SJSA1 (cell line): ENCODE results near the gene KLHL17. TPM values are rescaled to one million over a fixed set of nuclear protein-coding genes. Genes with fewer than 3 reads are reported as not detected.
A peak's percentile ranks its signal among the peaks of the same experiment; 100 is the strongest.
"Not testable (repeated sequence)": the region's sequence is repeated elsewhere in the genome, so short reads cannot be mapped to it uniquely, and the experiment has no call there.

Source experiments
- DNase-seq, 2 experiments: peaks; one replicate each; pipeline ENCODE4 v3.0.0-alpha.2; 2015 to 2020; ENCODE audit warnings: low spot score in 2 of 2, low read depth in 1 of 2
- H3K27ac ChIP-seq: fragments of 250-450 bp; sonication (Bioruptor Pico); 2 replicates; pipeline ENCODE4 v1.5.1; 2020; ENCODE audit warnings: mild to moderate bottlenecking, moderate library complexity
- H3K27me3 ChIP-seq: fragments of 250-450 bp; sonication (Bioruptor Pico); replicated peaks from 2 replicates; pipeline ENCODE4 v1.5.1; 2020; ENCODE audit warnings: mild to moderate bottlenecking, moderate library complexity
- H3K36me3 ChIP-seq: fragments of 250-450 bp; sonication (Bioruptor Pico); 2 replicates; pipeline ENCODE4 v1.5.1; 2020; ENCODE audit warnings: mild to moderate bottlenecking
- H3K4me1 ChIP-seq: fragments of 250-450 bp; sonication (Bioruptor Pico); replicated peaks from 2 replicates; pipeline ENCODE4 v1.6.1; 2021; ENCODE audit warnings: mild to moderate bottlenecking
- H3K4me3 ChIP-seq: fragments of 250-450 bp; sonication (Bioruptor Pico); 2 replicates; pipeline ENCODE4 v1.5.1; 2020; ENCODE audit warnings: mild to moderate bottlenecking
- H3K9me3 ChIP-seq: fragments of 250-450 bp; sonication (Bioruptor Pico); replicated peaks from 2 replicates; pipeline ENCODE4 v1.5.1; 2020; ENCODE audit warnings: mild to moderate bottlenecking
- total RNA-seq: library from RNA; depleted of rRNA; stranded (reverse); fragments of >200 nt; shearing (Covaris generic); gene quantifications from 2 replicates; pipeline ENCODE4 v1.2.3, GENCODE V29; 2014

Gene KLHL17
- total RNA-seq, 1 experiment from 2014 or later: 7.2 TPM

DNA sequence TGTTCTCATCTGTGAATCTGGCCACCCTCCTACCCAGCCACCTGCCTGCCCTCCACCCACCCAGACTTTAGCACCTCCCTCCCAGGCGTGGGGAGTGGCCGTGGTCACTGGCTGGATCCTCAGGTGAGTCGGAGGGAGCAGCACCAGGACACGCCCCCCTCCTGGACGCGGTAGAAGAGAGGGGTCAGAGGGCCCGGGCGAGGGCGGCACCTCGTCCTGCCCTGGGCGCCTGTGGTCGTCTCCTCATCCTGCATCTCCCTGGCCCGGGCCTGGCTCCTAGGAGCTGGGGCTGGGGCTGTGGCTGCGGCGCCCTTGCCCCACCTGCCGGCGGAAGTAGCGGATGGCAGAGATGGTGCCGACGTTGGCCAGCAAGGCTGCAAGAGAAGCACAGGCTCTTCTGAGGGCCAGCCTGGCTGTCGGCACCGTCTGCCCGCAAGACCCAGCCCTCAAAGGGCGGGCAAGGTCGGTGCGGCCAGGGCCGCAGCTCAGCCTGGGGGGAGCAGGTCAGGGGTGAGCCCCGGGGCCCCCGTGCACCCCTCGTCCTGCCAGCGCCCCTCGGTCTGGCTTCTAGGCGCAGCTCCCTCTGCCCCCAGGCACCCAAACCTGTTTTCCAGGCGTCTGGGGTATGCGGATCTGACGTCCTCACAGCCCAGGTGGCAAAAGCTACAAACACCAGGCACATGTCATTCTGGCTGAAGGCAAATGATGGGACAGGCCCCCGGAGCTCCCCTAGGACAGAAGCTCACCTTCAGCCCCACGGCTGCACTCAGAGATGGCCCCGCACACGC, 15.7 kb downstream of the KLHL17 start:
- peaks cover 10% of the 10 kb centered on the region for H3K4me1 ChIP-seq
- H3K36me3 ChIP-seq: no peaks in the 10 kb centered on the region
- H3K27ac ChIP-seq: no peak overlapping the region
- DNase-seq: peak; percentile 76 to 83
- H3K9me3 ChIP-seq: no peaks in the 10 kb centered on the region; the same call in 1 of the 2 replicates
- peak overlapping the region; percentile 27 for H3K4me3 ChIP-seq
- peaks cover 11% of the 10 kb centered on the region for H3K27me3 ChIP-seq

DNA sequence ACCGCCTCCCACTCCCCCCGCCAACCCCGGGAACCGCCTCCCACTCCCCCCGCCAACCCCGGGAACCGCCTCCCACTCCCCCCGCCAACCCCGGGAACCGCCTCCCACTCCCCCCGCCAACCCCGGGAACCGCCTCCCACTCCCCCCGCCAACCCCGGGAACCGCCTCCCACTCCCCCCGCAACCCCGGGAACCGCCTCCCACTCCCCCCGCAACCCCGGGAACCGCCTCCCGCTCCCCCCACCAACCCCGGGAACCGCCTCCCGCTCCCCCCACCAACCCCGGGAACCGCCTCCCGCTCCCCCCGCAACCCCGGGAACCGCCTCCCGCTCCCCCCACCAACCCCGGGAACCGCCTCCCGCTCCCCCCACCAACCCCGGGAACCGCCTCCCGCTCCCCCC, 16.4 kb downstream of the KLHL17 start:
- not testable (repeated sequence) for H3K27me3 ChIP-seq, DNase-seq

DNA sequence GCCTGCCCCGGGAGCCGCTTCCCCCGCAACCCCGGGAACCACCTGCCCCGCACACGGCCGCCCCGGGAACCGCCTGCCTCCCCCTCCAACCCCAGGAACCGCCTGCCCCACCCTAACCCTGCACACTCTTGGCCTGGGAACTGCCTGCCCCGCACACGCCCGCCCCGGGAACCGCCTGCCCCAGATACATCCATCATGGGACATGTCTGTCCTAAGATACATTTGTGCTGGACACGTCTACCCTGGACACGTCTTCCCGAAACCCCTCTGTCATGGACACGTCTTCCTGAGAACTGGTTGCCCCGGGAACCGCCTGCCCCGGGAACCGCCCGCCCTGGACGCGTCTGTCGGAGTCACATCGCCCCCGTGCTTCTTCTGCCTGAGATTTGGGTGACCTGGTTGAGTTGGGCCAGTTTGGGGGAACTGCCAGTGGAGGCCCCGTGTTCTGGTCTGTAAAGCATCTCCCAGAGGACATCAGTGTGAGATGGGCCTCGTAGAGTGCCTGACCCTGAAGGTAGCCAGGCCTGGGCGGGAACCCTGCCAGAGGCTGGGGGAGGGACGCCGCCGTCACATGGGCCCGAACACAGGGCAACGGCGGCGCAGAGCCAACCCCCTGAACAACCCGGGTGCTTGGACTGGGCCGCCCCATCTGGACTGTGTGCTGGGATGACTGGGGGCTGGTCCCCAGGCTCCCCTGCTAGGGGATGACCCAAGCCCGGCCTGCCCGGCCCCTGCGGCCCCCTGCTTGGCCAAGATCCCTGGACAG, 17.9 kb downstream of the KLHL17 start:
- Histone ChIP-seq H3K27ac (no peak overlapping the region), H3K27me3 (peaks cover 12% of the 10 kb centered on the region), H3K4me3 (no peak overlapping the region), H3K36me3 (no peaks in the 10 kb centered on the region), H3K4me1 (peaks cover 13% of the 10 kb centered on the region), H3K9me3 (no peaks in the 10 kb centered on the region; the same call in 1 of the 2 replicates)
- DNase-seq: no peak

More for the DNA sequence above, 16.4 kb downstream of the KLHL17 start:
- not testable (repeated sequence) for H3K4me3 ChIP-seq, H3K4me1 ChIP-seq, H3K36me3 ChIP-seq, H3K9me3 ChIP-seq, H3K27ac ChIP-seq

DNA sequence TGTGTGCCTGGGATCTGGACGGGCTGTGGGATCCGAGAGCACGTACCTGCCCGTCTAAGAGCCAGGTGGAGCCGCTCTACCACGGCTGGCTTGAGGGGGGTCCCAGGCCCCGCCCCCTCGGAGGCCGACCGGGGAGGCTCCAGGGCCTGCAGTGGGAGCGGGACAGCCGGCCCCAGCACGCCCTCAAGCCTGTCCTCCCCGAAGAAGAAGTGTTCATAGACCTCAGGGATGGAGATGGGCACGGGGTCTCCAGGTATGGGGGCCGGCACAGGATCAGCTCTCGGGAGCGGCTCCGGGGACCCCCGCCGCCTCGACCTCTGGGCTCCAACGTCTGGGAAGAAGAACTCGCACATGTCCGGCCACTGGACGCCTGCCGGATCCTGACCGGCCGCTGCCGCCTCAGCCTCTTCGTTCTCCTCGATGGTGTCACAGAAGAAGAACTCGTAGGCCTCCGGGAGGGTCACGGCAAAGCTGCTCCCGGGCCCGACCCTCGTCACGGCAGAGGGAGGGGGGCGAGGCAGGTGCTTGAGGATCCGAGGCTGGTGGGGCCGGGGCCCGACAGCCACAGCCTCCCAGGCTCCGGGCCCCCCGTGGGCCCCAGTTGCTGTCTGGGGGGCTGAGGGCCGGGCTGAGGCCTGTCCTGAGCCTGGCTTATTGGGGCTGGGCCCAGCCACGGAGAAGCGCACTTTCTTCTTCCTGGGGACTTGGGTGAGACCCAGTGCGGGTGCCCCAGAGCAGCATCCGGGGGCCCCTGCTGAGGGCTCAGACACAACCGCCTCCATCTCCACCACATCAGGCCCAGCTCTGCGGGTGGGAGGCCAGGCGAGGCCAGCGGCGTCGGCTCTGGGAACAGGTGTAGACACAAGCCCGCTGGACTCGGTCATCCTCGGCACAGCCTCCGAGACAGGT, 18.7 kb downstream of the KLHL17 start:
- no peak overlapping the region for H3K27ac ChIP-seq
- peaks cover 17% of the 10 kb centered on the region for H3K4me1 ChIP-seq
- no peaks in the 10 kb centered on the region; the same call in 1 of the 2 replicates for H3K9me3 ChIP-seq
- no peaks in the 10 kb centered on the region for H3K36me3 ChIP-seq
- peaks cover 19% of the 10 kb centered on the region for H3K27me3 ChIP-seq
- DNase-seq: no peak
- H3K4me3 ChIP-seq: no peak overlapping the region

DNA sequence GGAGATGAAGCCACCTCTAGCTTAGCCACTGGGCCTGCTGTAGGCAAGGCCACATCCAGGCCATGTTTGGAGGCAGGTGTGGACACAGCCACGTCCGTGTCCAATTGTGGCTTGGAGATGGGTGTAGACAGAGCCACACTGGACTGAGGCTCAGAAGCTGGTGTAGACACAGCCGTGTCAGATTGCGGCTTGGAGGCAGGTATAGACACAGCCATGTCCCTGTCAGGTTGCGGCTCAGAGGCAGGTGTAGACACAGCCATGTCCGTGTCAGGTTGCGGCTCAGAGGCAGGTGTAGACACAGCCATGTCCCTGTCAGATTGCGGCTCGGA, 19.3 kb downstream of the KLHL17 start:
- Histone ChIP-seq H3K4me3 (no peak overlapping the region), H3K4me1 (peaks cover 17% of the 10 kb centered on the region), H3K27ac (no peak overlapping the region), H3K9me3 (no peaks in the 10 kb centered on the region; the same call in 1 of the 2 replicates), H3K27me3 (peaks cover 21% of the 10 kb centered on the region), H3K36me3 (no peaks in the 10 kb centered on the region)
- no peak for DNase-seq

DNA sequence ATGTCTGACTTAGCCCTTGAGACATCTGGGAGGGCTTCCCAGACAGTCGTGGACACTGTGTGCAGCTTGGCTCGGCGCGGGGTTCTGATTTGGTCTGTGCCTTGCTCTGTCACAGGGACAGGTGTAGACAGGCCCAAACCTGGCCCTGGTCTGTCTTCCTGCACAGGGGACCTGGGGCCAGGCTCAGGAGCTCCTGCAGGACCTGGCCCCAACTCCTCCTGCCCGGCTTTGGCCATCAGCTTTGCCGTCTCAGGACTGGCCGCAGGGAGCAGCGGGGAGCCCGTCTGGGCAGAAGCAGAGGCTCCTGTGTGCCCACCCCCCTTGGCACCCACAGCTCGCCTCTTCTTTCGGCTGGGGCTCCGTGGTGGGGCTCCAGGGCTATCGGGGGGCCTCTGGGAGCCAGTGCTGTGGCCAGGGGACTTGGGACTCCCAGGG, 19.8 kb downstream of the KLHL17 start:
- Histone ChIP-seq H3K27ac (no peak overlapping the region), H3K36me3 (no peaks in the 10 kb centered on the region), H3K27me3 (peaks cover 23% of the 10 kb centered on the region), H3K9me3 (no peaks in the 10 kb centered on the region; the same call in 1 of the 2 replicates), H3K4me1 (peaks cover 17% of the 10 kb centered on the region), H3K4me3 (no peak overlapping the region)
- no peak for DNase-seq

DNA sequence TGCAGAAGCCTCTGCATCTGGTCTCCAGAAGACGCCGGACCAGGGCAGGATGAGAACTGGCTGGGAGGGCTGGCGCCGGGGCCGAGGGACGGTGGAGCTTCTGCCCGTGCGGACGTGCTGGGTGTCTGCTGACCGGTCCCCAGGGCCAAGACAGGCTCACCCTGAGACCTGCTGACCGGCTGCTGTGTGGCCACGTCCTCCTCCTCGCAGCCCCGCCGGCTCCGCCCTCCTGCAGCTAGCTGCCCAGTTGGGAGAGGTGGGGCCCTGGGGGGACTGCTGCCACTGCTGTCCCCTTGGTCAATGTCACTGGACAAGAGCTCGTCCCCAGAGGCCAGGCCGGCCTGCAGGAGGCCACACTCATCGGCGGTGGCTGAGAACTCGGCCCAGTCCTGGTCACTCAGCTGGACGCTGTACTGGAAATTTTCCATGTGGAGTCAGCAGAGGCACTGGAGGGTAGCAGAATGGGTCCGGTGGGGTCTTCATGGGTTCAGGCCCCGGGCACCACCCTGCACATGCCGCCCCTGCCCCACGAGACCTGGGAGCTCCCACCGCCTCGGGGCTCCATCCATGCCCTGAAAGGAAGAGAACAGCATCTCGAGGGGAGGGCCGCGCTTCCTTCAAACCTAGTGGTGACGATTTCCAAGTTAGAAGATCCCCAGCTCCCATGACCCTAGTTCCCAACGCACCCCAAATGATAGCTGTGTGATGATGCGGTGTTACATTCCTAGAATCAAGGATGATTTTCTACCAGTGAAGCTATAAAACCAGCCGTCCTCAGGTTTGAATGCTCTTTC, 20.4 kb downstream of the KLHL17 start:
- Histone ChIP-seq H3K4me3 (no peak overlapping the region), H3K36me3 (no peaks in the 10 kb centered on the region), H3K27ac (no peak overlapping the region), H3K4me1 (peaks cover 13% of the 10 kb centered on the region), H3K9me3 (no peaks in the 10 kb centered on the region; the same call in 1 of the 2 replicates), H3K27me3 (peaks cover 23% of the 10 kb centered on the region)
- no peak for DNase-seq

DNA sequence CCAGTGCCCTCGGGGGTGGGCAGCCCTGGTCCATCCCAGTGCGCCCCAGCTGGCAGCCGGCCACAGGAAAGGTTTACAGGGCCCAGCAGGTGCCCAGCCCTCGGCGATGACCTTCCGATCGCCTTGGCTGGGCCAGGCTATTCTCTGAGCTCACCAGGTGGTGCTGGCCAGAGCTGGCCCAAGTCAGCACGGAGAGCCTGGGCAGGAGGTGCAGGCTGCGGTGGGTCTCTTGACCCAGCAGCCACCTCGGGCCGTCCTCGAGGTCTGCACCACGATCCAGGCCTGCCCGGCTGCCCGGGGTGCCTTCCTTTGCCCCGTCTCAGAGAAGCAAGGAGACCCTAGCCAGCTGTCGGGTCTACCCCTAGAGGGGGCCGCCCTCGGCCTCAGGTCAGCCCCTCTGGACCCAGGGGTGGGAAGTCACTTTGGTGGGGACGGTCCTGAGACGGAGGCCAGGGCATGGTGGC, 21.1 kb downstream of the KLHL17 start:
- no peak overlapping the region for H3K27ac ChIP-seq
- H3K27me3 ChIP-seq: peaks cover 23% of the 10 kb centered on the region
- DNase-seq: no peak
- no peak overlapping the region for H3K4me3 ChIP-seq
- H3K4me1 ChIP-seq: peaks cover 7% of the 10 kb centered on the region
- no peaks in the 10 kb centered on the region for H3K36me3 ChIP-seq
- H3K9me3 ChIP-seq: no peaks in the 10 kb centered on the region; the same call in 1 of the 2 replicates

DNA sequence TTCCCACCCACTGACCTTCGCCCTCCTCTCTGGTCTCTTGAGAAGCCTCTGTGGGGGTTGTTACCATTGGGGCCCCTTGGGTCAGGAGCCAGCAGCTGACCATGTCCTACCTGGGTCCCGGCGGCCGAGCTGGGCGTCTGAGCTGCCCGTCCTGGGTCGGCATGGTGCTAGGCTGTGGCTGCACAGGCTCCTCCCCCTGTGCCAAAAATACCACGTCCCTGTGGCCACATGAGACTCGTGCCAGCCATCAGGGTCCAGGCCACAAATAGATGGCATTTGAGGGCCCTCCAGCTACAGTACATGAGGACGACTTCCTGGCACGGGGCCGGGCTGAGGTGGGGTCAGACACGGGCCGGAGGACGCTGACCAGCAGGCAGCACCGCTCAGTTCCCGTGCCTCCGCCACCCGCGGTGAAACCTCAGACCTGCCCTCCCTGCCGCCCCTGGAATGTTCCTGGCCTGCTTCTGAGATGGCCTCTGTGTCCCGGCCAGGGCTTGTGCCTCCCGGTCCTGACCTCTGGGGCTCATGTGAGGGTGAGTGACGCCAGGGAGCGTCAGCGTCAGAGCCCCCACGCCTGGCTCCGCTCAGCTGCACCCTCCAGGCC, 21.7 kb downstream of the KLHL17 start, which contains the start of gene PERM1:
PERM1 (minus strand) TSS at position 139 of the 604 bp plus-strand sequence. CDS start 1,064 bp downstream, outside the sequence.
- Histone ChIP-seq H3K4me1 (peaks cover 7% of the 10 kb centered on the region), H3K27ac (no peak within 1 kb of the TSS), H3K36me3 (no peaks in the 10 kb centered on the region), H3K4me3 (no peak within 1 kb of the TSS), H3K9me3 (no peaks in the 10 kb centered on the region; the same call in 1 of the 2 replicates), H3K27me3 (peaks cover 23% of the 10 kb centered on the region)
- no peak for DNase-seq

DNA sequence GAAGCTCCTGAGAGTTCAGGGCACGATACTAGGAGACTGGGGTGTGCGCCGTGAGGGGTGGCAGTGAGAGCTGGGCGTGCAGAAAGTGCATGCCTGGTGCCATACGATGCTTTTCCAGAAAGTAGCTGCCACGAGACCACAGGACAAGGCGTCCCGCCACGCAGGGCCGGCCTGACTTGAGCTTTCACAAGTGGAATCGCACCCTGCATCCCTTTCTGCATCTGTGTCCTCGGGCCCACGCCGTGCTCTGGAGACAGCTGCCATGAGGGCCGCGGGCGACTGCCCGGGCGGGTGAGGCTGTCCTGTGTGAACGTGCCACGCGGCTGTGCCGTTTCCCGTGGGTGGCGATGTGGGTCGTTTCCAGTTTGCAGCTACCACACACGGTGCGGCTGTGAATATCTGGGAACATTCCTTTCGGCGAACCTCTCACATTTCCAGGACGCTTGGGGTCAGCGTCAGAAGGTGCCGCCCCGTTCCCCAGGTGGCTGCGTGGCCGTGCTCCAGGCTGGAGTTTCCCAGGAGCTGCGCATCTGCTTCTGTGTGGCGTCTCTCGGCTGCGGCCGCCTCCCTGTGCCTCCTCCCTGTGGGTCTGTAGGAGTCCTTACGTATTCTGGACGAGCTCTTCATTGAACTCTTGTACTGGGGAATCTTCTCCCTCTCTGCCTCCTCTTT, 22.5 kb downstream of the KLHL17 start:
- H3K4me3 ChIP-seq: no peak overlapping the region
- DNase-seq: no peak

DNA sequence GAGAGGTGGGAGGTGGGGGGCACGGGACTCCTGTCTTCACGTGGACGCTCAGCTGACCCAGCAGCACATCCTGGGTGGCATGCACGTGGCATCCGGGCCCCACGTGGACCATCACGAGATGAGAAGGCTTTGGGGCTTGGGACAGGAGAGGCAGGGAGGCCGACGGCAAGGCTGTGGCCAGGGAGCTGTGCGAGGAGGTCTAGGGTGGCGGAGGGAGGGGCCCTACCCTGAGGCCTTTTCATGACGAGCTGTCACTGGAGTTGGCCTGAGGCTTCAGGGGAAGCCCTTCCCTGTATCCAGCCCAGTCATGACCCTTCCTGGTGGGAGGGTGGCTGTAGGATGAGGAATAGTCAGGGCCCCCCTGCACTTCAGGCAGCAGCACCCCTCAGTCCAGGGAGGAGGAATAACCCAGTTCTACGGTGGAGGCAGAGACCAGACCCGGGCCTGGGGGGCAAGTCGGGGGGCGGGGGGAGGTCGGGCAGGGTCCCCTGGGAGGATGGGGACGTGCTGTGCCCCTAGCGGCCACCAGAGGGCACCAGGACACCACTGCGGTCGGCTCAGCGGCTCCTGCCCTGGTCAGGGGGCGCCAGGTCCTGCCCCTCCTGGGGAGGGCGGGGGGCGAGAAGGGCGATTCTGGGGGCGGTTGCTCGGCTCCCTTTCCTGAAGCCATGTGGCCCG, 23.6 kb downstream of the KLHL17 start:
- no peak for DNase-seq
- Histone ChIP-seq H3K36me3 (no peaks in the 10 kb centered on the region), H3K4me3 (no peak overlapping the region), H3K27me3 (peaks cover 23% of the 10 kb centered on the region), H3K4me1 (peaks cover 7% of the 10 kb centered on the region), H3K9me3 (no peaks in the 10 kb centered on the region), H3K27ac (no peak overlapping the region)

More for the DNA sequence above, 22.5 kb downstream of the KLHL17 start:
- Histone ChIP-seq H3K27me3 (peaks cover 23% of the 10 kb centered on the region), H3K36me3 (no peaks in the 10 kb centered on the region), H3K9me3 (no peaks in the 10 kb centered on the region; the same call in 1 of the 2 replicates), H3K4me1 (peaks cover 7% of the 10 kb centered on the region), H3K27ac (no peak overlapping the region)
